HL-60 (cell line): ENCODE data around the gene ASB5.

Experiments
- CTCF ChIP-seq: IDR thresholded peaks from one replicate; pipeline ENCODE4 v1.5.1; 2011; ENCODE audit warnings: low read length, control low read depth, inconsistent platforms; ENCODE audit not compliant: insufficient read depth
- GABPA ChIP-seq: IDR thresholded peaks from 2 replicates; pipeline ENCODE4 v1.6.1; 2012; ENCODE audit warnings: low read depth
- POLR2AphosphoS5 ChIP-seq: IDR thresholded peaks from 2 replicates; pipeline ENCODE4 v1.6.1; 2012; ENCODE audit warnings: low read depth
- REST ChIP-seq: IDR thresholded peaks from 2 replicates; pipeline ENCODE4 v1.6.1; 2012; ENCODE audit warnings: low read depth; ENCODE audit not compliant: insufficient replicate concordance
- SPI1 ChIP-seq: IDR thresholded peaks from 2 replicates; pipeline ENCODE4 v1.6.1; 2012; ENCODE audit warnings: low read depth, mild to moderate bottlenecking, borderline replicate concordance

- no peak for TF ChIP-seq CTCF
- TF ChIP-seq POLR2AphosphoS5, result no peak
- TF ChIP-seq REST, result no peak
- no peak for TF ChIP-seq GABPA
- no peak for TF ChIP-seq SPI1
Measured at GRCh38 chr4:176273736-176274135, 4.7 kb upstream of the ASB5 start.
